ENCODE measurements around the gene C12orf57.
"Not testable (repeated sequence)": the region's sequence is repeated elsewhere in the genome, so short reads cannot be mapped to it uniquely, and the experiment has no call there.

C12orf57 gene, protein sequence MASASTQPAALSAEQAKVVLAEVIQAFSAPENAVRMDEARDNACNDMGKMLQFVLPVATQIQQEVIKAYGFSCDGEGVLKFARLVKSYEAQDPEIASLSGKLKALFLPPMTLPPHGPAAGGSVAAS

DNA sequence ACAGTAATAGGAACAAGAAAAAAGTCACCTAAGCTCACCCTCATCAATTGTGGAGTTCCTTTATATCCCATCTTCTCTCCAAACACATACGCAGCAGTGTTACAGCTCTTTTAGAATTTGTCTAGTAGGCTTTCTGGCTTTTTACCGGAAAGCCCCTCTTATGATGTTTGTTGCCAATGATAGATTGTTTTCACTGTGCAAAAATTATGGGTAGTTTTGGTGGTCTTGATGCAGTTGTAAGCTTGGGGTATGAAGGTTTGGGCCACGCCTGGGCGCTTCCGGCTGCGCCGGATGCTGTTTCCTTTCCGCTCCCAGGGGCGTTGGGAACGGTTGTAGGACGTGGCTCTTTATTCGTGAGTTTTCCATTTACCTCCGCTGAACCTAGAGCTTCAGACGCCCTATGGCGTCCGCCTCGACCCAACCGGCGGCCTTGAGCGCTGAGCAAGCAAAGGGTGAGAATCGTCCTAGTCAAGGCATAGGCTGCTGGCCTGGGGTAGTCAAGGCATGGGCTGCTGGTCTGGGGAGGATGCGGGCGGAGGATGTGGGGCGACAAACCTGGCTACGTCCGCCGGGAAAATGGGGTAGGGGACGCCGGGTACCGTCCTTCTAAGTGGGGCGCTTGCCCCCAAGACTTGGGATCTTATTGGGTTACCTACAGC lies at the start of gene C12orf57, which contains the start of gene RNU7-1:
Gene C12orf57, plus strand, starts transcription at position 301 of the 659 bp plus-strand sequence. Its CDS starts 100 bp downstream, at position 401.
Gene RNU7-1, plus strand, starts transcription at position 95 of the 659 bp plus-strand sequence.
- peak; percentile 98 for DNase-seq

DNA sequence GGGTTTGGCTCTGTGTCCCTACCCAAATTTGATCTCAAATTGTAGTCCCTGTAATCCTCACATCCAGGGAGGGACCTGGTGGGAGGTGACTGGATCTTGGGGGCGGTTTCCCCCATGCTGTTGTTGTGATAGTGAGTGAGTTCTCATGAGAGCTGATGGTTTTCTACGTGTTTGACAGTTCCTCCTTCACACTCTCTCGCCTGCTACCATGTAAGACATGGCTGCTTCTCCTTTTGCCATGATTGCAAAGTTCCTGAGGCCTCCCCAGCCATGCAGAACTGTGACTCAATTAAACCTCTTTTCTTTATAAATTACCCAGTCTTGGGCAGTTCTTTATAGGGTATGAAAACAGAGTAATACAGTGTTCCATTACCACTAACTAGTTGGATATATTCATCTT lies 49.5 kb upstream of the C12orf57 start:
- DNase-seq = no peak

DNA sequence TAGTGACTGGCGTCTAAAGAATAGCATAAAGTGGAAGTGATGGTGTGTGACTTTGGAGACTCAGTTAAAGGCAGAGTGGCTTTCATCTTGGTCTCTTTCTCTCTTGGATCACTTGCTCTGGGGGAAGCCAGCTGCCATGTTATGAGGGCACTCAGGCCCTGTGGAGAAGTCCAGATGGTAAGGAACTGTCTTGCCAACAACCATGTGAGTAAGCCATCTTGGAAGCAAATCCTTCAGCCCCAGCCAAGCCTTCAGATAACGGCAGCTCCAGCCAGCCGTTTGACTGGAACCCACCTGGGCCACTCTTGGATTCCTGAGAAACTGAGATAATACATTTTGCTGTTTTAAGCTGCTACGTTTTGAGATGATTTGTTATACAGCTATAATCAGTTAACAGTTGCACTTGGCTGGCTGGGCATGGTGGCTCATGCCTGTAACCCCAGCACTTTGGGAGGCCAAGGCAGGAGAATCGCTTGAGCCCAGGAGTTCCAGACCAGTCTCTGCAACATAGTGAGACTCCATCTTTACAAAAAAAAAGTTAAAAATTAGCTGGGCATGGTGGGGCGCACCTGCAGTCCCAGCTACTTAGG lies 46.9 kb upstream of the C12orf57 start:
- no peak for DNase-seq

DNA sequence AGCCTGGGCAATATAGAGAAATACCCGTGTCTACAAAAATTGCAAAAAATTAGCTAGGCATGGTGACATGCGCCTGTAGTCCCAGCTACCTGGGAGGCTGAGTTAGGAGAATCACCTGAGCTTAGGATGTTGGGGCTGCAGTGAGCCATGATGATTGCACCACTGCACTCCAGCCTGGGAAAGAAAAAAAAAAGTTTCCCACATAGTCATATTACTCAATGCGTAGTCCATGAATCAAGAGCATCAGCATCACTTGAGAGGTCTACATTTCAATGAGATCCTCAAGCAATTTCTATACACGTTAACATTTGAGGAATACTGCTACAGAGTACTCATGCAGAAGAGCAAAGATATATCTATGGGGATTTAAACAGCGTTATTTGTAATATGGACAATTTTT lies 44.4 kb upstream of the C12orf57 start:
- DNase-seq = no peak

- peak; percentile 76 for DNase-seq
These were observed 43.8 kb upstream of the C12orf57 start for GRCh38 chr12:6899837-6900519.

- DNase-seq = no peak
These were observed 41.4 kb upstream of the C12orf57 start for GRCh38 chr12:6902448-6902847.

- DNase-seq = peak; percentile 61
These were observed 40.1 kb upstream of the C12orf57 start for GRCh38 chr12:6903722-6904121.

DNA sequence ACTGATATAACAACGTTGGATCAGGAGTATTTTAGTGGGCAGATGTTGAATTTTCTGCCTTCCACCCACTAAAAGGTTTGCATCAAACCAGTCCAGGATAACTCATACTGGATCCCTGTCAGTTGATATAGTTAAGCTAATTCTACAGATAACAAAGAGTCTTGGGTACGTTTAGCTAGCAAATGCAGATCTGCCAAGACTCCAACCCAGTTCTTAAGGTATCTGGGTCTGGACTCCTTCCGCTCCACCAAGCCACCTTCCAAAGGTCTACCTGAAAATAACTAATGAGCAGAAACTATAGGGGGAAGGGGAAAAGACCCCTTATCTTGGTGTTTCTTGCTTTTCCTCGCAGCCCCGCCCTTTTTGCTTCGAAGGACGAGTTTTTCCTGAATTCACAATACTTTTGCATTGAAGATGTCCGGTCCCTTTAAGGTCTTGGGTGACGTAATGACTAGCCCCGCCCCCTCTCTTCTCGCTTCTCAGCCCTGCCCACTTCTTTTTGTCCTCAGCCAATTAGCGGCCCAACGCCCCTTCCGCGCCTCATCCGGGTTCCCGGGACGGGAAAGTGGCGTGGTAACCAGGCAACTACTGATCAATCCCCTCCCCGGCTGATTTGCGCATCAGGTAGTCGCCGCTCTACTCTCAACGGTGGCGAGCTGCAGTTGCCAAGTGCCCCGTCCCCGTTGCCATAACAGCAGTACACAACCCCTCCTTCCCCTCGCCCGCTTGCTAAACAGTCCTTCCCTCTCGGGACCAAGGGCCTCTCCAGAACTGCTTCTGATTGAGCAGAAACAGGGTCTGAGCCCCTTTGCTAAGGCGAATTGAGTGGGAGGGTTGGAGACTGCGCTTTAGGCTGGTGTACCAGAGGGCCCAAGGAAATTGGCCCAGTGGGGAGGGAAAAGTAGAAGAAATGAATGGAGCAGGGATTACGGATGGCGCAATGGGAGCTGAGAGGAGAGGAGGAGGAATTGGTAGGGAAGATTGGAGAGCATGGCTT lies 39.2 kb upstream of the C12orf57 start, which contains the start of gene LRRC23:
Gene LRRC23, plus strand, starts transcription at position 543 of the 997 bp plus-strand sequence. CDS start 812 bp downstream, outside the sequence.
- DNase-seq = peak; percentile 98

DNA sequence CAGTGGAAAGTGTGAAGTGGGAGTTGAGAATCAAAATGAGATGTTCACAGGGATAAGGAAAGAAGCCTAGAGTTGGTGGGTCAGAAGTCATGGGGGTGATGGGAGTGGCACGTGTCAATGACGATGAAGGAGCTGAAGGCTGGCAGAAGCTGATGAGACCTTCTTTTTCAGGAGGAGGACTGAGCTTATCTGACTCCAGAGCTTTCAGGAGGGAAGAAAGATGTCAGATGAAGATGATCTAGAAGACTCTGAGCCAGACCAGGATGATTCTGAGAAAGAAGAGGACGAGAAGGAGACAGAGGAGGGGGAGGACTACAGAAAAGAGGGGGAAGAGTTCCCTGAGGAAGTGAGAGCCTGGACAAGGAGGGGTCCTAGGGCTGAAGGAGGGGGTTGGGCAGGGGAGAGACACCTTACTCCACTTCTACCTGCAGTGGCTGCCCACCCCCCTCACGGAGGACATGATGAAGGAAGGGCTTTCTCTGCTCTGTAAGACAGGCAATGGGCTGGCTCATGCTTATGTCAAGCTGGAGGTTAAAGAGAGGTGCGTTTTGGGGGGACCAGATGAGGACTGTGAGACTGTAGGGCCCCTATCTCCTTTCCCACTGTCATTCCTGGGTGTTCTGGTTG lies 38.3 kb upstream of the C12orf57 start:
- no peak for DNase-seq

- DNase-seq = not testable (repeated sequence)
These were observed 35.7 kb upstream of the C12orf57 start for GRCh38 chr12:6908141-6908540.

DNA sequence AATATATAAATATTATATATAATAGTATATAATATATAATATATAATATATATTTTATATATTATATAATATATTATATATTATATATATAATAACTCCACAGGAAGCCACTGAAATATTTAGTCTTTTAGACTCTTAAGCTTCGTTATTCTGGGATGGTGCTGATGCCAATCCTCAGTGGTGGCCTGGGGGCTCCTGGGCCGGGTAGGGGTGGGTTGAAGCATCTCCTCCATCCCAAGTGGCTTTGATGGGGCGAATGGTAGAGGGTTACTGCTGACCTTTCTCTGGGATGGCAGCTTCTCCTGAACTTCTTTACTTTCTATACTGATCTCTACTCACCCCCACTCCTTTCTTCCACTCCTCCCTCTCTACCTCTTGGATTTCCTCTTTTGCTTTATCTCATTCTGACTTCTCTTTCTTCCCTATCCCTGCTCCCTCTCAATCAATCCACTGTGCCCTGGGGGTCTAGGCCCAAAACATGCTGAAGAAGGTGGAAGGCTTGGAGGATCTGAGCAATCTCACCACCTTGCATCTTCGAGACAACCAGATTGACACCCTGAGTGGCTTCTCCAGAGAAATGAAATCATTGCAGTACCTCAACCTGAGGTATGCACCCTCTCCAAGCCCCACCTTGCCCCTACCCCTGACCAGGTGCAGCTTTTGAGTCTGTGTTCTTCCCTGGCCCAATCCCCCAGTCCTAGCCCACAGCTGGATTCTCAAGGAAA lies 34.2 kb upstream of the C12orf57 start:
- DNase-seq = no peak

- no peak for DNase-seq
These were observed 31.5 kb upstream of the C12orf57 start for GRCh38 chr12:6912164-6912935.

DNA sequence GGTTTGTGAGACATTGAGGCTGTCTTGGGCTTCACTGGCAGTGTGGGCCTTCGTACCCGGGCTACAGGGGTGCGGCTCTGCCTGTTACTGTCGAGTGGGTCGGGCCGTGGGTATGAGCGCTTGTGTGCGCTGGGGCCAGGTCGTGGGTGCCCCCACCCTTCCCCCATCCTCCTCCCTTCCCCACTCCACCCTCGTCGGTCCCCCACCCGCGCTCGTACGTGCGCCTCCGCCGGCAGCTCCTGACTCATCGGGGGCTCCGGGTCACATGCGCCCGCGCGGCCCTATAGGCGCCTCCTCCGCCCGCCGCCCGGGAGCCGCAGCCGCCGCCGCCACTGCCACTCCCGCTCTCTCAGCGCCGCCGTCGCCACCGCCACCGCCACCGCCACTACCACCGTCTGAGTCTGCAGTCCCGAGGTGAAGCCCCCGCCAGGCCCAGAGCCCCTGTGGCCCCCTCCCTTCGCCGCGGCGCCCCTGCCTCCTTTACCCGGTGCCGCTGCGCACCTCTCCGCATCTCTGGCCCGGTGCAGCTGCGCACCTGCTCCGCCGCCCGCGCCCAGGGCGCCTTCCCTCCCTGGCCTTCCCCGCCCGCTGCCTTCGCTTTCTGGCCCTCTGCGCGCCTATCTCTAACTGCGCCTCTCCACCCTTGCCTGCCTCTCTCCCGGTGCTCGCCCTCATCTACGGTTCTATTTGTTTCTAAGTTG lies 29.4 kb upstream of the C12orf57 start, which contains the start of gene ENO2:
Gene ENO2, plus strand, starts transcription at position 335 of the 701 bp plus-strand sequence. CDS start 1,253 bp downstream, outside the sequence.
- DNase-seq = peak; percentile 60

DNA sequence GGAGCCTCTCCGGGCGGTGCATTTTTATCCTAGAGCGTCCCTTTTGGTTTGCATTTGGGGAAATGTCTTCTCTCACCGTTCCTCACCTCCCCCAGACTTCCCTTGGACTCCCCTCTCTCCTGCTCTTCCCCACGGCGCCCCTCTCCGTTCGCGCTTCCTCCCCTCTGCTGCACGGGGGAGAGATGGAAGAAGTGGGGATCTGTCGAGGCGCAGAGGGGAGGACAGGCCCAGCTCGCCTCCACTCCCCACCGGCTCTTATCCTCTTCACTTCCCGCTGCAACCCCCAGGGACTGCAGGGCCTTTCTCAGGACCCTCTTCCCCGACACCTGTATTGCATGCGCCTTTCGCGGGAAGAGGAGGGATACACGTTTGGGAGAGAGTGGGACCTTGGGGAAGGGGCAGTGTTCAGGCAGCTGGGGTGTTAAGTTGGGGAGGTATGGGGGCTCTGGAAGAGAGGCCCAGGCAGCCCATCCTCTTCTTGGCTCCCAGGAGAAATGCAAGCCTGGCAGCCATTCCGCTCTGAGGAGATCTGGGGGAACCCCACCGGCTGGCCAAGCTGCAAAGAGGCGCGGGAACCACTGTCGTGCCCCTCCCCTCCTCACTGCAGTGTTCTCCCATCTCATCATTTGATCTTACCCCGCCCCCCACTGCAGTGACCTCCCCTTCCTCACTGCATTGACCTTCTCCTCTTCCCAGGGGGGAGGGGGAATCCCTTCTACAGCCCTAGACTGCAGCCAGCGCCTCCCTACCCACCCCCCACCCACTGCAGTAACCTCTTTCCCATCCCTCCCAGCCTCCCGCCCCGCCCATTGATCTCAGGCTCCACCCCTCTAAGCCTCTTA lies 28.7 kb upstream of the C12orf57 start:
- DNase-seq = peak; percentile 61

GRCh38 chr12:6915789-6916285 lies 28.0 kb upstream of the C12orf57 start:
- DNase-seq = no peak

GRCh38 chr12:6916426-6917200 lies 27.2 kb upstream of the C12orf57 start:
- no peak for DNase-seq

GRCh38 chr12:6917491-6918231 lies 26.2 kb upstream of the C12orf57 start:
- no peak for DNase-seq

All from OCI-M1 (cell line).